Measurements from ENCODE around the gene AGFG2. TPM values are rescaled to one million over a fixed set of nuclear protein-coding genes. Genes with fewer than 3 reads are reported as not detected.

AGFG2 gene
- total RNA-seq, 2 donors from 2014 or later = 20.4 to 24.6 TPM

- no peak for TF ChIP-seq POLR2A (IDR thresholded peaks at IDR 0.05)
- TF ChIP-seq CTCF (IDR thresholded peaks at IDR 0.05) = no peak
- Histone ChIP-seq H3K36me3 (replicated peaks in 1 of 2; ENCODE audit: insufficient read depth in 1 of 2, low read depth in 2 of 2) (peaks cover 21 to 31% of the 10 kb centered on the region in 2 donors), H3K27me3 (no peaks in the 10 kb centered on the region), H3K9me3 (no peaks in the 10 kb centered on the region), H3K4me1 (peaks cover 7% of the 10 kb centered on the region), H3K4me3 (no peak overlapping the region), H3K27ac (no peak overlapping the region)
- no peak for DNase-seq
- WGBS, 2 donors = 83 to 85% methylated on average over 12 to 17 of the region's 17 CpGs
- ATAC-seq = no peak
- intact Hi-C loops (cut with DNase I) = no loop called here
Observed at GRCh38 chr7:100575746-100576383, 36.9 kb downstream of the AGFG2 start.

DNA sequence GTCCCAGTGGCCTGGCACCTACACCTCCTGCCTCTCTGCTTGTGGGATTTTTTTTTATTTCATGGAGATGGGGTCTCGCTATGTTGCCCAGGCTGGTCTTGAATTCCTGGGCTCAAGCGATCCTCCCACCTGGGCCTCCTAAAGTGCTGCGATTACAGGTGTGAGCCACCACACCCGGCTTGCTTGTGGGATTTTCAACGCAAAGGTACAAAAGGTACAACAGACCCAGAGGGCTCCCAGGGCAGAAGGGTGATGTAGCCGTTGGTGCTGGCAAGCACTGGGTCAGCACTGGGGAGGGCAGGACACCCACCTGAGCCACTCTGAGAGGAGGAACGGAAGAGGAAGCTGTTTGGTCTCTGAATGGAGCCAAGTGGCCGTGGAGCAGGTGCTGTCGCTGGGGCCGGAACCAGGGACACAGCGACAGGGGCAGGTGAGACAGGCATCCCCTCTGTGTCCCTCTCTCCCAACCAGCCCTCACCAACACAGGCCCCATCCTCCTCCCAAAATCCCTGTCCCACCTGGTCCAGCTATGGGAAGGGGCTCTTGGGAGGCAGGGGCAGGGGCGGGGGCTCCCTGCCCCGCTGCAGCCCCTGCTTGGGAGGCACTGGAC, 37.5 kb downstream of the AGFG2 start:
- no peak for ATAC-seq
- no peaks in the 10 kb centered on the region for H3K27me3 ChIP-seq
- peaks cover 4% of the 10 kb centered on the region for H3K4me1 ChIP-seq
- intact Hi-C loops (cut with DNase I) = no loop called here
- 92 to 97% methylated on average over 13 of the region's 13 CpGs for WGBS, 2 donors
- no peak overlapping the region for H3K27ac ChIP-seq
- H3K4me3 ChIP-seq = no peak overlapping the region
- peaks cover 21 to 32% of the 10 kb centered on the region in 2 donors for H3K36me3 ChIP-seq (replicated peaks in 1 of 2; ENCODE audit: insufficient read depth in 1 of 2, low read depth in 2 of 2)
- TF ChIP-seq CTCF (IDR thresholded peaks at IDR 0.05) (no peak), POLR2A (IDR thresholded peaks at IDR 0.05) (no peak)
- no peaks in the 10 kb centered on the region for H3K9me3 ChIP-seq
- DNase-seq = no peak

GRCh38 chr7:100577103-100577502, 38.1 kb downstream of the AGFG2 start:
- H3K4me1 ChIP-seq = peaks cover 10% of the 10 kb centered on the region
- WGBS, 2 donors = 91 to 94% methylated on average over 15 of the region's 24 CpGs
- no peak overlapping the region for H3K4me3 ChIP-seq
- no peak overlapping the region for H3K27ac ChIP-seq
- no peaks in the 10 kb centered on the region for H3K27me3 ChIP-seq
- DNase-seq (no peak), ATAC-seq (no peak)
- TF ChIP-seq CTCF (IDR thresholded peaks at IDR 0.05) (no peak), POLR2A (IDR thresholded peaks at IDR 0.05) (no peak)
- H3K36me3 ChIP-seq (replicated peaks in 1 of 2; ENCODE audit: insufficient read depth in 1 of 2, low read depth in 2 of 2) = peaks cover 21 to 33% of the 10 kb centered on the region in 2 donors
- H3K9me3 ChIP-seq = no peaks in the 10 kb centered on the region
- intact Hi-C loops (cut with DNase I) = no loop called here

DNA sequence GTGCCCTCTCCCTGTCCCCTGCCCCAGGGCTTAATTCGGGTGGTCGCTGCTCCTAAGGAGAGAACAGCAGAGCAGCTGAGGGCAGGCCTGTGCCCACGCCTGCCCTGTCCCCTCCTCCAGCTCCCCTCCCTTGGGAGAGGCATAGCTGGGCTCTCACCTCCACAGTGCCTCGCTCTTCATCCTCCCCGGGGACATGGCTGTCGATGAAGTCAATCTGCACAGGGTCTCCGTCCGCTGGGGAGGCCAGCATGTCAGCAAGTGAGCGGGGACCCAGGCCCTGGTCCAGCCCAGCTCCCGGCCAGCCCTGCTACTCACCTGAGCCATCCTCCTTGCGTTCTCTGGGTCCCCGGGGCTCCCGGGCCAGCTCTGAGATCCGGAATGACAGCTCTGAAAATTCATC, 38.5 kb downstream of the AGFG2 start:
- ATAC-seq (no peak), DNase-seq (no peak)
- no peak overlapping the region for H3K27ac ChIP-seq
- no peaks in the 10 kb centered on the region for H3K27me3 ChIP-seq
- H3K4me3 ChIP-seq = no peak overlapping the region
- intact Hi-C loops (cut with DNase I) = no loop called here
- peaks cover 21 to 33% of the 10 kb centered on the region in 2 donors for H3K36me3 ChIP-seq (replicated peaks in 1 of 2; ENCODE audit: insufficient read depth in 1 of 2, low read depth in 2 of 2)
- no peaks in the 10 kb centered on the region for H3K9me3 ChIP-seq
- peaks cover 14% of the 10 kb centered on the region for H3K4me1 ChIP-seq
- 90 to 97% methylated on average over 7 to 13 of the region's 14 CpGs for WGBS, 2 donors
- TF ChIP-seq POLR2A (IDR thresholded peaks at IDR 0.05) = no peak
- no peak for TF ChIP-seq CTCF (IDR thresholded peaks at IDR 0.05)
